ENCODE measurements around the gene EEF1G.
"Not testable (repeated sequence)": the region's sequence is repeated elsewhere in the genome, so short reads cannot be mapped to it uniquely, and the experiment has no call there.

EEF1G gene, protein sequence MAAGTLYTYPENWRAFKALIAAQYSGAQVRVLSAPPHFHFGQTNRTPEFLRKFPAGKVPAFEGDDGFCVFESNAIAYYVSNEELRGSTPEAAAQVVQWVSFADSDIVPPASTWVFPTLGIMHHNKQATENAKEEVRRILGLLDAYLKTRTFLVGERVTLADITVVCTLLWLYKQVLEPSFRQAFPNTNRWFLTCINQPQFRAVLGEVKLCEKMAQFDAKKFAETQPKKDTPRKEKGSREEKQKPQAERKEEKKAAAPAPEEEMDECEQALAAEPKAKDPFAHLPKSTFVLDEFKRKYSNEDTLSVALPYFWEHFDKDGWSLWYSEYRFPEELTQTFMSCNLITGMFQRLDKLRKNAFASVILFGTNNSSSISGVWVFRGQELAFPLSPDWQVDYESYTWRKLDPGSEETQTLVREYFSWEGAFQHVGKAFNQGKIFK

DNA sequence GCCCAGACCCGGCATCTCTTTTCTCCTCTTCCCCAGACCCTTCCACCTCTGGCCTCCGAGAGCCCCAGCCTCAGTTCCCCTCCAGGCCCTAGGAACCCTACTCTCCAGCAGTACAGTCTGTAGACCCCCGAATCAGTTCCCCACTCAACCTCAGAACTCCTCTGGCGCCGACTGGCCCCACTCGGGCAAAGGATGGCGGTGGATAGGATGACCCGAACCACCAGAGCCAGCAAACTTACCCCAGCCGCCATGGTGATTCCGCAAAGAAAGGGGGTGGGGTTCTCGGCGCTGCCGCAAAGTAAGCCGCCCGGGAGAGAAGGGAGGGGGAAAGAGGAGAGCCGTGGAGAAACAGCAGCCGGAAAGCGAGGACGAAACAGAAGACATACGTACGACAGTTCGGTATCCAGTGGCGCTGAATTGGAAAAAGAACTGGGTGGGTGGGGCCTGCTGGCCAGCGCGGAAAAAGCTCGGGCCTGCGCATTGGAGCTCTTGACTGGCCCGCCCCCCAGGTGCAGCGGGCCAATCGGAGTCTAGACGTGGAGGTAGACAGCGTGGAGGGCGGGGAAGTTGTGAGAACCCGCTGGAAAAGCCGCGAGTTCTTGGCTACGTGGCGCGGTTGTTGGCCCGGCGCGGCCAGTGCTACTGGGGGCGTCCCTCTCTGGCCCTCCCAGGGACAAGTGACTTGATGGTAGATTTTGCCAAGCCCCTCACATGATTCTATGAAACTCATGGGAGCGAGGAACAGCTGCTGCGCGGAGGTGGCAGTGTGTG lies at the start of gene EEF1G:
EEF1G (minus strand) TSS at position 300 of the 771 bp plus-strand sequence; CDS start at position 251, 49 bp downstream.
- DNase-seq = peak; percentile 100

DNA sequence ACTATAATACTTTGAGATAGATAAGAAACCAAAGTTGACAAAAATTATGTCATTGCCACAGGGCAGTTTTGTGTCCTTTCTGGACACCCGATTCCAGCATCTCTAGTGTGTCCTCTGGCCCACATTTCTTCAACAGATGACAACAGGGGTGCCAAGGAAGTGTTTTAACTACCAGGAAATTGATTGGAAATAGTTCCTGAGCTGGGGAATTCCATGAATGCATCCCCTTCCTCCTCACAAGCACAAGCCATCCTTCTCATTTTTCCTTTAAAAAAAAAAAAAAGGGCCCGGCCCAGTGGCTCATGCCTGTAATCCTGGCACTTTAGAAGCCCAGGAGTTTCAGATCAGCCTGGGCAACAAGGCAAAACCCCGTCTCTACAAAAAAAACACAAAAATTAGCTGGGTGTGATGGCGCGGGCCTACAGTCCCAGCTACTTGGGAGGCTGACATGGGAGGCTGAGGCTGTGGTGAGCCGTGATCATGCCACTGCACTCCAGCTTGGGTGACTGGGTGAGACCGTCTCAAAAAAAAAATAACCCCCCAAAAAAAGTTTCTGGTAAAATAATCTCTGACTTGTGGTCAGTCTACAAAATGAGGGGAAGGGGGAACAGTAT lies 48.9 kb upstream of the EEF1G start:
- DNase-seq = no peak

DNA sequence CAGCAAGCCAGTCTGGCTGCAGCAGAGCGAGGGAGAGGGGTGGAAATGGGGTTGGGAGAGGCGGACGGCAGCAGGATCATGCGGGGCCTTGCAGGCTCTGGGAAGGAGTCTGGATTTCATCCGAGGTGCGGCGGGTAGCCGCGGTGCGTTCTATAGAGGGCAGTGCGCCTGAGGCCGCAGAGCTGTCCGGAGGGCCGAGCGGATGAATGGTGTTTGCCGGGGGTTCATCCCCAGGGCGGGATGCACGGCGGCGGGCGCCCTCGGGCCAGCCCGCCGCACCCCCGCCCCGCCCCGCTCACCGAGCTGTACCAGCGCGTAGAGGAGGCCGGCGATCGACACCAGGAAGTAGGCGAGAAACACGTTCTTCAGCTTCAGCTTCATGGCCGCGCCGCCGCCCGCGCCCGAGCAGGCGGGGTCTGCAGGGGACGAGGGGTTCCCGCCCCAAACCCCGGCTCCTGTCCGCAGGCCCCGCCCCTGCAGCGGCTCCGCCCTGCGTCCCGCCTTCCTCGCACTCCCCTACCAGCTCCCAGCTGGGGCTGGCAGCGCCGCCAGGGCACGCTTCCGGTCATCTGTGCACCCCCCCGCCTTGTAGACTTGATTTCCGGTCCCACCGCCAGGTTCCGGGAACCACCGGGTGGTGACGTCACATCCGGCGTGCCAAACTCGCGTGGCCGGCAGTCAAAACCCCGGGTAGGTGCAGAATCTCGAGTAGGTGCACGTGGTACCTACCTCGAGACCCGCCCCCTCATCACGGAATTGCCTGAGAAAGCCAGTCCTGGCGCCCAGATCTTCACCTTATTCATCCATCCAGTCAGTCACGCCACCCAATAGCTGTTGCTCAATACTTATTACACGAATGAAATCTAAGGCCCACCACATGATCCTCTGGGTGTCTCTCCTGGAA lies 48.1 kb upstream of the EEF1G start, which contains the start of gene B3GAT3:
B3GAT3 (minus strand) TSS at position 420 of the 904 bp plus-strand sequence; CDS start at position 381, 39 bp downstream.
- DNase-seq = peak; percentile 99

DNA sequence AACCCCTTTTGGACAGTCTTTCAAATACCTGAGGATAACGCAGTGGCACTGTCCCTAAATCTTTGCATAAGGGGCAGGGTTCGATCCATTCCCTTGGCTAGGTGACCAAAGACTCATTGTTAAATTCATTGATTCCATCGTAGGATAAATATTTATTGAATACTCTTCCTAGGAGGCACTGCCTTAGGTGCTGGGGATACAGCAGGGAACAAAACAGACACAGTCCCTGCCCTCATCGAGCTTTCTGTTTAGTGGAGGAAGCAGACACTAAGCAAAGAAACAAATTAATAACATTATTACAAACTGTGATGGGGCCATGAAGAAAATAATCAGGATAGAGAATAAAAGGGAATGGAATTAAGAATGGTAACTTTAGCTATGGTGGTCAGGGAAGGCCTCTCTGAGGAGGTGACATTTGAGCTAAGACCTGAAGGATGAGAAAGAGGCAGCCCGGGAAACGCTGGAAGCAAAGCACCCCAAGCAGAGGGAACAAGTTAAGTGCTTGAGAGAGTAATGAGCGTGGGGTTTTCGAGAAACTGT lies 47.4 kb upstream of the EEF1G start:
- no peak for DNase-seq

DNA sequence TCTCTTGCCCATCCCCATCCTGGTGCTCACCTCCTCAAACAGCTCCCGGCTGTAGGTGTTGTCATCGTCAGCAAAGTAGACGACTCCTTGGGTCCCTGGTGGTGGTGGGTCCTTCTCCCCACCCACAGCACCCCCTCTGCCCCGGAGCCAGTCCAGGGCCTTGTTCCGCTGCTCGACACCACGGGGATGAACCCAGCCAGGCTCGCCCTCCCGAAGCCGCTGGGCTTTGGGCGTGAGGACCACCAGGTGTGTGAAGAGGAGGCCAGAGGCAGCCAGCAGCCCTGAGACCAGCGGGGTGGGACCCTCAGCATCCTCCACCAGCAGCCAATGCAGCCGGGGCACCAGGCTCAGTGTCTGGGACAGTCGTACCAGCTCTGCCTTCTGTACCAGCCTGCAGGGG lies 43.3 kb upstream of the EEF1G start:
- DNase-seq = not testable (repeated sequence)

DNA sequence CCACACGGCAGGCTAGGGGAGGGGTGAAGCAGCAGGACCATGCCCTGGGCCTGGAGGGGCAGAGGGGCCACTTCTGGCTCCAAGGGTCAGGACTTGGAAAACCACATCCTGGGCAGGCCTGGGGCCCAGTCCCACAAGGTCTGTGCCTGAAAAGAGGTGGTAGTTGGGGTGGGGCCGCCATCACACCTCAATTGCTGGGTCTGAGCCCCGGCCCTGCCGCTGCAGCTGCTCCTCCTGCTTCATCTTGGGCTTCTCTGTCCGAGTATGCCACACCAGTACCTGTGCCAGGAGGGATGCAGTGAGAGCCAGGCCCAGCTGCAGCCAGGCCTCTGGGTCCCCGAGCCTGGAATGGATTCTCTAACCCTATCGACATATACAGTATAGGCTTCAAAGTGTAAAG lies 41.8 kb upstream of the EEF1G start:
- DNase-seq = no peak

DNA sequence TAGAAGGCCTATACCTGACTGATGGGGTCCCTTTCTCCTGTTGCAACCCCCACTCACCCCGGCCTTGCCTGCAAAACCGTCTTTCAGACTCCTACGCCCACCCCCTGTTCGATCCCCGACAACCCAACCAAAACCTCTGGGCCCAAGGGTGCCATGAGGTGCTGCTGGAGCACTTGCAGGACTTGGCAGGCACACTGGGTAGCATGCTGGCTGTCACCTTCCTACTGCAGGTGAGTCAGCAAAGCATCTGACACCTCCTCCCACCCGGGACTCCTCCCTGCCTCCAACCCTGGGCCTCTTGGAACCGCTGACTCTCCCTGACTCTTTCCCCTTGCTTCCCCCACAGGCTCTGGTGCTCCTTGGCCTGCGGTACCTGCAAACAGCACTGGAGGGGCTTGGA lies 40.6 kb upstream of the EEF1G start:
- no peak for DNase-seq

DNA sequence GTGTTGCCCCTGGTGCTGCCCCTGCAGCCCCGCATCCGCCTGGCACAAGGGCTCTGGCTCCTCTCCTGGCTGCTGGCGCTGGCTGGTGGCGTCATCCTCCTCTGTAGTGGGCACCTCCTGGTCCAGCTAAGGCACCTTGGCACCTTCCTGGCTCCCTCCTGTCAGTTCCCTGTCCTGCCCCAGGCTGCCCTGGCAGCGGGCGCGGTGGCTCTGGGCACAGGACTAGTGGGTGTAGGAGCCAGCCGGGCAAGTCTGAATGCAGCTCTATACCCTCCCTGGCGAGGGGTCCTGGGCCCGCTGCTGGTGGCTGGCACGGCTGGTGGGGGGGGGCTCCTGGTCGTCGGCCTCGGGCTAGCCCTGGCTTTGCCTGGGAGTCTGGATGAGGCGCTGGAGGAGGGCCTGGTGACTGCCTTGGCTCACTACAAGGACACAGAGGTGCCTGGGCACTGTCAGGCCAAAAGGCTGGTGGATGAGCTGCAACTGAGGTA lies 39.6 kb upstream of the EEF1G start:
- DNase-seq = no peak

DNA sequence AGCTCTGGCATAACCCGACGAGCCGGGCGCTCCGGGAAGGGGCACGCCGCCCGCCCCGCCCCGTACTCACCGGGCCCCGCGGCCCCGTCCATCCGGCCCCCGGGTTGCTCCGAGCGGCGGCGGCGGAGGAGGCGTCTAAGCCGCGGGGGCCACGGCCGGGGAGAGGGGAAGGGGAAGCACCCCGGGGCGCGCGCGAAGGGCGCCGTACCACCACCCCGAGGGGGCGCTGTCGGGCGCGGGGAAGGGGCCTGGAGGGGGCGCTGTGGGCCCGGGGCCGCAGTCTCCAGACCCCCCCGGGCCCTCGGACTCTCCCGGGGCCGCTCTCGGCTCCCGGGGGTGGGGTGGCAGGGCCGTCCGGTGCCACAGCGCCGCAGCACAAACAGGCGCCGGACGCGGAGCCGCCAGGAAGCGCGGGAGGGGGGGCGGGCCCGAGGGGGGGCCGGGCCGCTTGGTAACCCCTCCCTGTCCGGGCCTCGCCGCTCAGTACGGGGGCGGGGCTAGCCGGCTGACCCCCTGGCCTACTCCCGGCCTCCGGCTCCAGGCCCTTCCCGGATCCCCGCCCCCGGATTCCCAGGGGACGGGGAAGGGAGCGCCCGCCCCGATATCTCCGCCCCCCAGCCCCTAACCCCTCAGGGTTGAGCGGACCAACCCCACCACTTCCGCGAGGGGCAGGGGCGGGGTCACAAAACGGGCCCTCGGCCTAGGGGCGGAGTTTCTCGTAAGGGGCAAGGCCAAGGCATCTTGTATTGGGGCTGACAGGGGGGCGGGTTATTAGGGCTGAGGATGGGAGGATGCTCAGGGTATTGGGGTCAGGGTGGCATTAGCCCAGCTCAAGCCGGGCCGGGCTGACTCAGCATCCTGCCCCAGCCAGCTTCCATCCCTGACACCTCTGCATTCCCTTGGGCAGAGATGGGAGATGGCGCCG lies 38.9 kb upstream of the EEF1G start, which contains the start of the genes EML3 and ROM1:
EML3 (minus strand) TSS at position 410 of the 925 bp plus-strand sequence; CDS start at position 92, 318 bp downstream.
ROM1 (plus strand) TSS at position 892 of the 925 bp plus-strand sequence; CDS start at position 917, 25 bp downstream.
- DNase-seq = peak; percentile 95

DNA sequence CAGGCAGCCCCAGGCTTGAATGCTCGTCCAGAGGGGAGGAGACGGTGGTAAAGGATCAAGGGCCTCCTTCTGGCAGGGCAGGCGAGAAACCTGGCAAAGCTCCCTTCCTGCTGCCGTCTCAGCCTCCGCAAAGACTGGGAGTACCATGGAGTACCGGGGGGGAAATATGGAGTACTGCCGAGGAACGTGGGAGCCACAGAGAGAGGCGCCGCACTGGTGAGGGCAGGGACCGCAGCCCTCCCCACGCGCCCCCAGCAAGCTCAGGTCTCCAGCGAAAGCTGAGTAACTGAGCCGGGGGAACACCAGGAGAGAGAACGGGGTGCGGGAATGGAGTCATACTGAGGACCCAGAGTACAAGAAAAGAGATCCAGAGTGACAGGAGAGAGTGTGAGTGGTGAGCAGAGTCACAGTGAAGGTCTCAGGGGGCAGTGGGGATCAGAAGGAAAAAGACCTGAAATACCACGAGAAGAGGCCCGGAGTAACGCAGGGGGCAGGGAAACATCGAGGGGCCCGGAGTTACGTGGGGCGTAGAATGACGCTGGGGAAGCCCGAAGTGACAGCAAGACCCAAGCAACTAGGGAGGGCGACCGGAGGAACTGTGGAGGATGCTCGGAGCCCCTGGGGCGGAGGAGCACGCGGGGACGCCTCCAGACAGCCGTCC lies 38.1 kb upstream of the EEF1G start:
- DNase-seq = no peak

DNA sequence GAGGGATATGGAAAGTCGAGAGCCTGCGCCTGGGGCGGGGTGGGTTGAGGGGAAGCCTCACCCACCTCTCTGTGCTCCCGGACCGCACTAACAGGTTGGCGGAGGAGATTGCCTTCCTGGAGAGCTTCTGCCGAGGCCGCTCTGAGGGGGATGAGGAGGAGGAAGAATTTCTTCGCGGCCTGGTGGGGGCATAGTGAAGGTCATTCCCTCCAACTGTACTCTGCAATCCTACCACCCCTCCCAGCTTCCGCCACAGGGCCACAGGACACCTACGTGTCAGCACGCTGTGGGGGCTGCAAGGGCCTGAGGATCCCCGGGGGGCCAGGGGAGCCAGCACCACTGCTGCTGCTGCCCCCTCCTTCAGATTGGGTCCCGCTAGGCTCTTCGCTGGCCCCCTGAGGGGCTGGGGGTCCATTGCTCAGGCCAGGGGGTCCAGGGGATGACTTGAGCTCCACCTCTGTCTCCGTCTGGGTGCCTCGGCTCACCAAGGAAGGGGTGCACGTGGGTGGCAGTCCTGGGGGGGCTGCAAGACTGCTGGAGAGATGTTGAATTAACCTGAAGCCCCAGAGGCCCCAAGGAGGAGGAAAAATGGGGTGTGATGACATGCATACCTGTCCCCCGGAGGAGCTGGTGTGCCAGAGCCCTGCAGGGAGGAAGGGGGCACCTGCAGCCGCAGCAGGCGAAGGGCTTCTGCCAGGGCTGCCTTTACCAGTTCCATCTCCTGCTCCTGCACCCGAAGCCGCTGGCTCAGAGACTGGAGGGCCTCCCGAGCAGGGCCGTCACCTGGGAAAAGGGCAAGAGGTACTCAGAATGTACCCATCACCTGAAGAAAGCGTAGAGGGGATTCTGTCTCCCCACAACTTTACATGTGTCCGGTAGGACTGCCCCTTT lies 37.4 kb upstream of the EEF1G start:
- no peak for DNase-seq

DNA sequence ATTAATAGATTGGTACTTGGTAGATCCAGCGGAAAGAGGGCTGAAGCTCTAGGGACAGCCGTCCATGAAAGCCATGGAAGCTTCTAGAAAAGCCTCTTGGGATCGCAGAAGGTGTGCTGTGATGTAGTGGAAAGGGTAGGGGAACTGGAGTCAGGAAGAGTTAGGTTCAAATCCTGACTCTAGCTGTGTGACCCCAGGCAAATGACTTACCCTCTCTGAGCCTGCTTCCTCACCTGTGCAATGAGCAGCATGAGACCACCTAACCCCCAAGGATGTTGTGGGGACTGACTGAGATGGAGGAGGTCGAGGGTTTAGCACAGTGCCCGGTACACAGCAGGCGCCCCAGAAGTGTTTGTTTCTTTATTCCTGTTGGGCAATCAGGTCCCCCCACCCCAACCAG lies 36.7 kb upstream of the EEF1G start:
- DNase-seq = no peak

DNA sequence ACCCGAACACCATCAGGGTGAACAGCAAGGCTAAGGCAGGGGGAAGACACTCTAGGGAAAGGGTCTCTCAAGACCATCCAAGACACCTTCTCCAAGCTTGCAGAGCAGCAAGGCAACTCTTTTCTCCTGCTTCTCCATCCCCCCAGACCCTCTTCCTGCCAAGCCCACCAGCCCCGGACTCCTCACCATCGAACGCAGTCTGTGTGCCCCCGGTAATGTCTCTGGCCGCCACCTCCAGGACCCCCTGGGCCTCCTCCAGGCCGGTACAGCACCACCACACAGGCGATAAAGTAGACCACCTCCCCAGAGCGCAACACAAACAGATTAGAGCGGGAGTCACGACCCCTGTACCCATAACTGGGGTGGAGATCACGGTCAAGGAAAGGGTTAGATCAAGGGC lies 35.1 kb upstream of the EEF1G start:
- DNase-seq = no peak

DNA sequence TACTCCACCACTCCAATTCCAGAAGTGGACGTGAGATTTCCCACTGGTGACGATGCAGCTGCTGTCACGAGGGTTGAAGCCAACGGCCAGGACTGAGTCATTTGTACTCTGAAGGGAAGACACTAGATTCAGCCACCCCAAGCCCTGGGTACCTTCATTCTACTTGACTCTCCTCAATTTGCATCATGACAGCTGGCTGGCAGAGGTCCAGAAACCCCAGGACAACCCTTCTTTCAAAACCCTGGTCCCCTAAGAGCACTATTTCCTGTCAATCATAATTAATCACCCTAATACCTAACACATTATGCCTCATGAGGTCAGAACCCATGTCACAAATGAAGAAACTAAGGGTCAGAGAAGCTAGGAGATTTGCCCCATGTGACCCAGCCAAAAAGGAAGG lies 34.0 kb upstream of the EEF1G start:
- DNase-seq = no peak

DNA sequence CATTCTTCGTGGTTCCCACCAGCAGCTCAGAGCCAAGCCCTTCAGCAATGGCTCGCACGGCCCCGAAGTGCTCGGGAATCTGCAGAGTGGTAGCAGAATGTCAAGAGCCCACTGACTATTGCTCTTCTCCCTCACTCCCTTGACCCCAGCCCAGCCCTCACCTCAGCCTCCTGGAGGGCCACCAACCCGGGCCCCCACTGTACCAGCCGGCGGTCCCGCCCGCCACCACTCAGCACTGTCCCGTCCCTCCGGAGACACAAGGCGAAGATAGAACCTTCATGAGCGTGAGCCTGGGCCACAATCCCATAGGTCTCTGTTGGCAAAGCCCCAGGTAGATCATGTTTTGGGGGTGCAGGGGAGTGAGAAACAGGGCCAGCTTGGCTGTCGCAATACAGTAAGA lies 32.2 kb upstream of the EEF1G start:
- DNase-seq = no peak

DNA sequence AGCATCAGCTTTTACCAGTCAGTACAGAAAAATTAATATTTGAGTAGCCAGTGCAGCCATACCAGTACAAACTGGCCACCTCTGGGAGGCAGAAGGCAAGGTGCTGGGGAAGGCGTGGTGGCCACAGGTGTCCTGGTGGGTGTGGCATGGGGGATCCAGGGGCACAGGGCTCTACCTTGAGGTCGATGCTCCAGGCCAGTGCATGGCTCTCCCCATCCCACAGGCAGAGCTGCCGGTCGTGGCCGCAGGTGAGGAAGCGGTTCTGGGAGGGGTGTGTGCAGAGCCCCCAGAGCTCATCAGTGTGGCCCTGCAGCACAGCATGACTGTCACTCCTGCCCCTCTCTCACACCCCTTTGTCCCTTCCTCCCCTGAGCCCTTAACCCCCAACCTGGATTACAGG lies 31.8 kb upstream of the EEF1G start:
- no peak for DNase-seq

DNA sequence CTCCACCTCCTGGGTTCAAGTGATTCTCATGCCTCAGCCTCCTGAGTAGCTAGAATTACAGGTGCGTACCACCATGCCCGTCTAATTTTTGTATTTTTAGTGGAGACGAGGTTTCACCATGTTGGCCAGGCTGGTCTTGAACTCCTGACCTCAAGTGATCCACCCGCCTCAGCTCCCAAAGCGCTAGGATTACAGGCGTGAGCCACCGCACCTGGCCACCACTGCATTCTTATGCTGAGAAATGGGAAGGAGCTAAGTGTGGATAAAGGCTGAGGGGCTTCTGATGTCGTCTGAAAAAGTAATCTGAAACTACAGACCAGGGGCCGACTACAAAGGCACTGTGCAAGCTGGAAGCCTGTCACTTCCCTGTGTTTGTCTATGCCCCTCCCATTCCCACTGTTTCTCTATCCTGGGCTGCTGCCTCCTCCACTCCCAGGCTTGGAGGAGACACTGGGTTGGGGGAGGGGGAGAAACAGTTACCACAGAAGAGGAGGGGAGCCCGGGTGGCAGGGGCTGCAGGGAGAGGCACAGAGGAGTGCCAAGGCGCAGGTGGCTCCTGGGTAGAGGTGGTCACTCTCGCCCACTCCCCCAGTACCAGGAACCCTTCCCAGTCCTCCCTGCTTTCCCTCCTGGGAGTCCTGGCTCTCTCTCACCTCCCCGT lies 30.9 kb upstream of the EEF1G start:
- DNase-seq = no peak

DNA sequence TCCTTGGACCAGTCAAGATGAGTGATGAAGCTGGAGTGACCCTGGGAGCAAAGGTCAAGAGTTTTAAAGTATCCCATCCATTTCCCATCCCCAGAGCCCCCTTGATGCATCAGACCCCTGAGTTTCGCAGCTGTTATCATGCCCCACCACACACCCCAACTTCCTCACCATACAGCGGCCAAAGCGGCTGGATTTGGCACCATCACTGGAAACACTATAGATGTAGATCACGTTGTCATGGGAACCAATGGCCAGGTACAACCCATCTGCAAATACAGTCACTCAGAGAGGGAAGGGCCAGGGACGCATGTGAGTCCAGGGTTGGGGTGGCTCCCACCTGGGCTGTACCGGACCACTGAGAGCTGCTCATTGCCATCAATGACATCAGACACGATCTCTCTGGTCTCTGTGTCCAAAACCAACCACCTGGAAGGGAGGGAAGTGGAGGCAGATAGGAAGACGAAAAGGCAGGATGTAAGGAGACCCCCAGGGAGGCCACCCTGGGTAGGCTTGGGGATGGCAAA lies 30.1 kb upstream of the EEF1G start:
- DNase-seq = no peak

All from CD4-positive, alpha-beta T cell treated with Interleukin-10 for 1 hour (primary cell).